HG02943 (cell line): ENCODE data around the gene ANKRD65.
"Not testable (repeated sequence)": the region's sequence is repeated elsewhere in the genome, so short reads cannot be mapped to it uniquely, and the experiment has no call there.

ENCODE experiments used
- ATAC-seq: cut with Tn5 transposase; IDR thresholded peaks from one replicate; pipeline ENCODE4 v1.9.1; 2021; ENCODE audit warnings: mild to moderate bottlenecking, low read depth, moderate library complexity; ENCODE audit not compliant: unreplicated experiment

Gene ANKRD65

GRCh38 chr1:1399187-1399871, 21.7 kb downstream of the ANKRD65 start, which contains the start of gene CCNL2:
Gene CCNL2, minus strand, starts transcription at chr1:1399335. Its CDS starts 29 bp downstream, at chr1:1399306.
- ATAC-seq = peak; percentile 90

- peak; percentile 17 for ATAC-seq
These were observed 22.3 kb downstream of the ANKRD65 start for GRCh38 chr1:1398677-1399186.

- no peak for ATAC-seq
These were observed 23.1 kb downstream of the ANKRD65 start for GRCh38 chr1:1397839-1398523.

GRCh38 chr1:1395166-1395565, 25.9 kb downstream of the ANKRD65 start:
- ATAC-seq = no peak

GRCh38 chr1:1394116-1394515, 27.0 kb downstream of the ANKRD65 start:
- no peak for ATAC-seq

- no peak for ATAC-seq
These were observed 27.6 kb downstream of the ANKRD65 start for GRCh38 chr1:1393428-1393827.

GRCh38 chr1:1393014-1393413, 28.1 kb downstream of the ANKRD65 start:
- no peak for ATAC-seq

- no peak for ATAC-seq
These were observed 29.9 kb downstream of the ANKRD65 start for GRCh38 chr1:1391225-1391624.

GRCh38 chr1:1390675-1391074, 30.4 kb downstream of the ANKRD65 start:
- no peak for ATAC-seq

GRCh38 chr1:1388078-1388472, 33.0 kb downstream of the ANKRD65 start:
- no peak for ATAC-seq

- ATAC-seq = no peak
These were observed 33.7 kb downstream of the ANKRD65 start for GRCh38 chr1:1387098-1388077.

- no peak for ATAC-seq
These were observed 35.1 kb downstream of the ANKRD65 start for GRCh38 chr1:1385931-1386330.

- ATAC-seq = not testable (repeated sequence)
These were observed 35.7 kb downstream of the ANKRD65 start for GRCh38 chr1:1385339-1385738.

- ATAC-seq = no peak
These were observed 39.8 kb downstream of the ANKRD65 start for GRCh38 chr1:1381294-1381693.

GRCh38 chr1:1380860-1381259, 40.2 kb downstream of the ANKRD65 start:
- ATAC-seq = no peak

- ATAC-seq = no peak
These were observed 43.4 kb downstream of the ANKRD65 start for GRCh38 chr1:1377540-1378205.

- no peak for ATAC-seq
These were observed 44.4 kb downstream of the ANKRD65 start for GRCh38 chr1:1376551-1377226.

- peak; percentile 80 for ATAC-seq
These were observed 46.0 kb downstream of the ANKRD65 start, which contains the start of gene AURKAIP1 for GRCh38 chr1:1374929-1375662. Gene AURKAIP1, minus strand, starts transcription at chr1:1375207. Its CDS starts 451 bp downstream, at chr1:1374756.

GRCh38 chr1:1374589-1374928, 46.5 kb downstream of the ANKRD65 start:
- peak; percentile 11 for ATAC-seq
